ENCODE results near the gene PAPSS1.
"Not testable (repeated sequence)": the region's sequence is repeated elsewhere in the genome, so short reads cannot be mapped to it uniquely, and the experiment has no call there.

The PAPSS1 gene

DNA sequence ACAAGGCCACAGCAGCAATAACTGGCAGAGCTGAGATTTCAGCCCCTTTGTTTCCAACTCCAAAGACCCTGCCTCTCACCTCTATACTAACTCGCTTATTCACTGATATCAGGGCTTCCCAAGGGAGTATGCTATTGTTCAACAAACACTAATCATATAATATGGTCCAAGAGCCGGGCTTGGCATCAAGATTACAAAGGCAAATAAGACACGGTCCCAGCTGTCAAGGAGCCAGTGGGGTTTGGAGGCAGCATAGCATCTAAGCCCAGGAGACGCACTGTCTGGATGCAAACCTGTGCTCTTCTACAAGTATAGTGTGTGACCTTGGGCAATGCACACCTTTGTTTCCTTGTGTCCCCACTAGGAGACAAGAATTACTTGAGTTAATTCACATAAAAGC lies 28.7 kb downstream of the PAPSS1 start:
- no peak for DNase-seq (ENCODE audit: low read depth in 1 of 2, low spot score in 1 of 2)

DNA sequence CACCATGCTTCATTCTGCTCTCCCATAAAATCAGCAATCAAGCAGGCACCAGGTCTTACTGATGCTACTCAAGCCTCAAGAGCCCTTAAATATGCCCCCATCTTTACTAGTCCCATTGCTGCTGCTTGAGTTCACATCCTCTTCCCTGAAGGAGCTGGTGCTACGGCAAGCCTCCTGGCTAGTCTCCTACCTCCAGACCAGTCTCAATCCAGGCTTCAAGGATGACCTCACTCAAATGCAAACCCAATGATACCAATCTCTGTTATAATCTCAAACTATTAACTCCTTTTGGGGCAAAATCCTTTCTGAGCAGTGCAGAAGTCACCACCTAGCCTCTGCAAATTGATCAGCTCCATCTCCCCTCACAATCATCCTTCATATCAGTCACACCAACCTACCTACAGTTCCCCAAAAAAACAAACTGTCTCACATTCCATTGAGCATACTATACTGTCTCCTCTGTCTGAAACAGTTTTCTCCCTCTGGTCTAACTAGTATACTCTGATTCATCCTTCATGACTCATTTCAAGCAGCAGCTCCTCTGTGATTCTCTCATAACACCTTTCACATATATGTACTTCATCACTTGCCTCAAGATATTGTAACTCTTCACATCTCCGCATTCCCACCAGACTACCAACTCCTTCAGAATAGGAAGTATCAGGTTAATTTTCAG lies 30.0 kb downstream of the PAPSS1 start:
- no peak for DNase-seq (ENCODE audit: low read depth in 1 of 2, low spot score in 1 of 2)

DNA sequence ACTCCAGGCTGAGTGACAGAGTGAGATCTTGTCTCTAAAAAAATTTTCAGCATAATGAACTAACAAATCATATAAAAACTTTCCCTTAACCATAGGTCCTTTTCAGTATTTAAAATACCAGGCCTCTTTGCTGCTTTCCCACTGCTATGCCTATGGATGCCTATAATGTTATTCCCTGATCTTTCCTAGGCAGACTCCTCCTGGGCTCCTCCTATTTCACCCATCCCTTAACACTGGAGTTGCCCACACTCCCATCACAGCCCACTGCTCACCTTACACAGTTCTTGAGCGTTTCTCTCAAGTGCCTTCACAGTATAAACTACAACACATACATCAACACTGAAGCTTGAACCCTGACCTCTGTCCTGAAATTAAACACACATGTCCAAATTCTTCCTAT lies 31.6 kb downstream of the PAPSS1 start:
- DNase-seq (ENCODE audit: low read depth in 1 of 2, low spot score in 1 of 2): no peak

DNA sequence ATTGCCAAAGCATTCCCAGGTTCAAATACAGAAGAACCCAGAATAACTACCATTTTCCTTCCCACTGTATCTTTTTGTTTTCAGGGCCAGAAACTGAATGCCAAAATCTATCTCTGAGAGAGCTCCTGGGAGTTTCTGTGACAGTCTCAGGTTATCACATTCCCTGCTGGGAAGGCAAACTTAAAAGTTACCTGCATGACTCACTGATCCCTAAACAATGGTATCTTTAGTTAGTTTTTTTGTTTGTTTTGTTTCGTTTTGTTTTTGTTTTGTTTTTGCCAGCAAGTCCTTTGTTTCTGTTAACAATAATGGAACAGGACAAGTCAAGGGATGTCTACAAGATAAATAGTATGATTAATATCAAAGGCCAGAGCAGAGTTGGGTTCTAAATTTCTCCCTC lies 34.3 kb downstream of the PAPSS1 start:
- DNase-seq (ENCODE audit: low read depth in 1 of 2, low spot score in 1 of 2): no peak

DNA sequence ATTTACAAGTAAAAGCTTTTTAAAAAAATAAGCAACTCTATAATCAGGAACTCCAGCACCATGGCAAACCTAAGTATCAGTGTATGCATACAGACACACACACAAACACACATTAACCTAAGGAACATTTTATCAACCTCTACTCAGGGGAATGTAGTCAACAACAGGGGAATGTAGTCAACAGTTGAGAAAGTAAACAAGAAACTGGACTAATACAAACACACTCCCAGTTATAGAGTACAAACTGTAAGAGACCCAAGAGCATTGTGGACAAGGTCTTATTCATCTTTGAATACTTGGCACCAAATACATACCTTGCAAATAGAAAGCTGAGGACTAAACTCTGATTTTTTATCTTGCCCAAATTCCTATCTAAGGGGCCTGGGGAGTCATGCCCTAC lies 36.2 kb downstream of the PAPSS1 start:
- no peak for DNase-seq (ENCODE audit: low read depth in 1 of 2, low spot score in 1 of 2)

DNA sequence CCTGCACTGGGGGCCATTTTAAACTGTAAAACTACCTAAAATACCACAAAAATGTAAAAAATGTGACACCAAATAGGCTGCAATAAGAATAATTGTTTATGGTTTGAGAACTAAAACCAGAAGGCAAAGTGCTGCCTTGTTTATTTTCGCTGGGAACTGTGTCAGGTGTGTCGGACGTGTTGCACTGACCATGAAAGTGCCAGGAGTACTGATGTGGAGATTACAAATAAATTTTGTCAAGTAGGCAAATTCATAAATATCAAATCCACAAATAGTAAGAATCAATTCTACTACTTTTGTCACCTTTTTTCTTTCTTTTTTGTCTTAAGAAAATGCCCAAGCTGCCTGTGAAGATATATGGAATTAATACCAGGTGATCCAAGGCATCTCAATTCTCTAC lies 37.7 kb downstream of the PAPSS1 start:
- no peak for DNase-seq (ENCODE audit: low read depth in 1 of 2, low spot score in 1 of 2)

DNA sequence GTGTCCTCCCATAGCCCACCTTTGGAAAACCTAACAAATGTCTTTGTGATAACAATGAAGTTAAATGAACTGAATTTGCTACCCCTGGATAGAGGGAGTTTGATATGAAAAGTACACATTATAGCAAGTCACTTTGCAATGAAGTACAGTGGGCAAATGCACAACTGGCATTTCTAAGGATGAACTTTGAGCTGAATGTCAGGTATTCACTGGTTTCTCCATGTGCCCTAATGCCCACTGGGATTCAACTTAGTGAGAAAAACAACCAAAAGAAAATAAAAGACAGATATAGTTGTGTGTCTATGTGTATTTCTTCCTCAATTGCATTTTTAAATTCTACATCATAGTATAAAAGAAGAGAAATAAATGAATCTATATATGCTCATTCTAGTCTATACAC lies 51.0 kb downstream of the PAPSS1 start:
- DNase-seq (ENCODE audit: low read depth in 1 of 2, low spot score in 1 of 2): no peak

DNA sequence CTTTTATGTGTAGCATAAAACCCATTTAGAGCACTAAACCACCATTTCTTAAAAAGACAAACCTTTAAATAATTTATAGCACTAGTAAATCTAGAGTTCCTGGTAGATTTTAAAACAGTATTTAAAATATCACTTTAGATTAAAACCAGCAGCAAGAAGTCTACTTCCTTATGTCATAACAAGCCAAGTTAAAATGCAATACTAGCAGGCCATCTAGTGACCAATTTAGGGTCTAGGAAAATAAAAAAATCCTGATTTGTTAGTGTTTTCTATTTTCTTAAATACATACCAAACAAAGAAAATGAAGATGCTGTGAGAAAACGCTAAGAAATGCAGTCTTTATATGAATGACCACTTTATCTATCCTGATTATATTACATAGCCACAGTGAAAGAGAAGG lies 53.9 kb downstream of the PAPSS1 start:
- DNase-seq (ENCODE audit: low read depth in 1 of 2, low spot score in 1 of 2): no peak

DNA sequence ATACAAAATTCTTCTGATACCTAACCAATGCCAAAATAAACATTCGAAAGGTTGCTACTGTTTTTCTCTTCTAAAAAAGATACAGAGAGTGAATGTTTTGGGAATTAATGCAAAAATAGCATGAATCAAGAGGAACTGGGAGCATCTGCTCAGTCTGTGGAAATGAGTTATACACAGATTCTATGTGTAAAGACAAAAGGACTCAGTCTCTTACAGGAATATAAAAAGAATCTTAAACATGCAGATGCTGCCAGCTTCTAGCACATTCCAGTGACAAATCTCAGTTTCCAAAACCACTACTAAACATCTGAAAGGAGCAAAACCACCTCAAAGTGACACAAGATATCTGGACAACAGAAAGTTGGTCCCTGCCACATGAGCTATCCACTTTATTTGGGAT lies 55.0 kb downstream of the PAPSS1 start:
- no peak for DNase-seq (ENCODE audit: low read depth in 1 of 2, low spot score in 1 of 2)

DNA sequence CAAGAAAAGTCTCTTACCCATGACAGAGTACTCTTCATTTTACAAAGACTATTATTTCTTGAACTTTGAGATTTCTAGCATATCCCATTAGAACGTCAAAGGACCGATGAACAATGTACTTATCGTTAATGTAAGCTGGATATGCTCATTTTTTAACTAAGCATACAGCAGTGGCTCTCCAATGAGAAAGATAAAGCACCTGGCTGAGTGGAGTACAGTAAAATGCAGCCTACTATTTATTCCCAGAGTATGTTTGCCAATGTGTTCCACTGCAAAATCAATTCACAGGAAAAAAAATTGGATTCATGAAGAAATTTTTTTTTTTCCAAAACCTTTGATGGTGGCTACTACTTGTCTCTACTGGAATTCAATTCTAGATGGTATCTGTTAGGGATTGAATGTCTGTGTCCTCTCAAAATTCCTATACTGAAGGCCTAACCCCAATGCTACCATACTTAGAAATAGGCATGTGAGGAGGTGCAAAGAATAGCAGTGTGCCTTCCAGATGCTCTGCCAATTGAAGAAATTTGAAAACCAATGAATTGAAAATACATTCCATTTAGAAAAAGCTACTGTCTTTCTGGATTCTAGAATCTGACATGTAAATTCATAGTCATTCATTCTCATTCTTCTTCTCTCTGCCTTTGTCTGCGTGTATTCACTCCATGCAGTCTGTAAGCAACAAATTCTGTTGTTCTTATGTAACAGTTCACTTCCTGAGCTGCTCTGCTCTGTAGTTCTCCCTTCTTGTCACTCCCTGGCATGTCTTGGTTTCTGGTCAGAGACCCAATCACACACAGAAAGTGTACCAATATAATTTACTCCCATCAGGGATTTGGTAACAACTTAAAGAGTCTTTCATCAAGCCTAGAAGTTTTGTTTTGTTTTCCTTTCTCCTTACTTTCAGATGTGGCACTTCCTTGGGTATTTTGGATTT lies 61.4 kb downstream of the PAPSS1 start:
- DNase-seq (ENCODE audit: low read depth in 1 of 2, low spot score in 1 of 2): no peak

DNA sequence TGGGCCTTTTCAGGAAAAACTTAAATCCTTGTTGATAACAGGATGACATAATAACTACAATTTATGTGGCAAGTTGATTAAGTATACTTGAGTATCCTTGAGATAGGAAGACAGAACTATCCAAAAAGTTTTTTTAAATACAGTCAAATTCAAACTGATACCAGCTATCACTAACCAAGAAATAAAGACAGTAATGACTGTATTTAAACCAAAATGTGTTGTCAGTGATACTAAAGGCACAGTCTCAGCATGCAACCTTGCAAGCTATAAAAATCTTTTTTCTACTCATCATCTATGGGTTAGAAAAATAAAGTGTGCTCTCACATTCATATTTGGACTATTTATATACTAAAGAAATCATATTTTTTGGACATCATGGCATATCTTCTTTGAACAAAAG lies 64.7 kb downstream of the PAPSS1 start:
- no peak for DNase-seq (ENCODE audit: low read depth in 1 of 2, low spot score in 1 of 2)

DNA sequence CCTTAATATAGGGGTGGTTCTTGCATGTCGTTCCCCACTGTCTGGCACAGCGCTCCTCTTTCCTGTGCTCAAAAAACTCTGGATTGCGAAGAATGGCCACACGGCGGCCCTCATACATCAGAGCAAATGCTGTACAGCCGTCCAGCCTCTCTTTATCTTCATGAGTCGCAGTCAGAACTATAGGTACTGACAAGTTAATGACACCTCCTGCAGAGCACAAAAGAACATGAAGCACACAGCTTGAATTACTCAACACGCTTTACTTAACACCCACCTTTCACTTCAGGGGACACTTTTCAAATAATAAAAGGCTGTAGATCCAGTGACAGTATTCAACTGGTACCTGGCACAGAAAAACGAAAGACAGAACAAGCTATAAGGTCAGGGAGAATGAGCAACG lies 65.3 kb downstream of the PAPSS1 start:
- DNase-seq (ENCODE audit: low read depth in 1 of 2, low spot score in 1 of 2): no peak

DNA sequence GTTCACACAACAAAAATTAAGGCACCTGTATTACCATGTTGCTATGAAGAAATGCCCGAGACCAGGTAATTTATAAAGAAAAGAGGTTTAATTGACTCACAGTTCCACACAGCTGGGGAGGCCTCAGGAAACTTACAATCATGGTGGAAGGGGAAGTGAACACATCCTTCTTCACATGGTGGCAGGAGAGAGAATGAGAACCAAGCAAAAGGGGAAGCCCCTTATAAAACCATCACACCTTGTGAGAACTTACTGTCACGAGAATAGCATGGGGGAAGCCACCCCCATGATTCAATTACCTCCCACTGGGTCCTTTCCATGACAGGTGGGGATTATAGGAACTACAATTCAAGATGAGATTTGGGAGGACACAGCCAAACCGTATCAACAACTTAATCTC lies 68.6 kb downstream of the PAPSS1 start:
- DNase-seq (ENCODE audit: low read depth in 1 of 2, low spot score in 1 of 2): not testable (repeated sequence)

DNA sequence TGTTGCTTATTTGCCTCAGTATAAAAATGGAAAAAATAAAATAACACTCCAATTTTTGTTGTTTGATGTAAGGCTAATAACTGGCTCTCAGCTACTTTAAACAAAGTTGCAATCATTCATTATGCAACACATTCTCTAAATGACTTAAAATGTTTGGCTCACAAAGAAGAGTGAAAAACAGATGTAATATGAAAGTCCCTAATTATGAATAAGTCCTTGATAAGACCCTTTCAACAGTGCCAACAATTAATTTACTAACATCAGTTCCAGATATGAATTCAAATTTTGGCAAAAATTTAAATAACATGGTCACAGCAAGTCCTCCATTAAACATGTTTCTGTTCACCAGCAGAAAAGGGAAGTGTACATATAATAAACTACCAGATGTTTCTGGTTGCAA lies 69.8 kb downstream of the PAPSS1 start:
- DNase-seq (ENCODE audit: low read depth in 1 of 2, low spot score in 1 of 2): no peak

DNA sequence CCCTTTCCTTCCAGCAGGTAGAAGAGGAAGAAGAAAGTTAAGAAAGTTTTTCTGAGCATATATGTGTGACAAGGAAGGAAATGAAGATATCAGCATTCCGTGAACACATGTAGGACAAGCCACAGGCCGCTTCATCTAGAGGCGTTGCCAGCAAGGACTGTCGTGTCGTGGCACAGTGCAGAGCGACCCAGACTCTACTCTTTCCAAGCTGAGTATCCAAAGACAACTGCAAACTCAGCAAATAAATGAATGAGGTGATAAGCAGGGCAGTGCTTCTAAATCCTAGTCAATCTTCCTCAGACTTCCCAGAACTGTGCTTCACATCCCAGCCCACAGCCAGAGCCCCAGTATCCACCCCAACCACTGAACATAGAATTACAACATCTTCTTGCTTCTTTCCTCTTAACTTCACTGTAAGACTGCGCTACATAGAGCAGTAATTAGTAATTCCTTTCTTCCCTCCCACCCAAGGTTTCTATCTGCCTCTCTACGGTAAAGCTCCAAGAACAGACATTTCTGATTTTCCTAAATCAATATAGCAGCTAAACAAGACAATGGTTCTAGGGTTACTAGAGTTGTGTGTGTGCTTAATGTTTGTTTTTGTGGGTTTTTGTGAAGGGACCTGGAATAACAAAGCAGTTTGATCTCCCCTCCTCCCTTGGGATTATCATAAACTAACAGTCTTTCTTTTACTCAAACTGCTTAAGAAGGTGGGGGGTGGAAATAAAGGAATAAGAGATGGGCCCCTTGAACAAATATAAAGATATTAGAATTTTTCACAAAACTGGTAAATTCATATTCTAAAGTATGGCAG lies 71.6 kb downstream of the PAPSS1 start:
- no peak for DNase-seq (ENCODE audit: low read depth in 1 of 2, low spot score in 1 of 2)

DNA sequence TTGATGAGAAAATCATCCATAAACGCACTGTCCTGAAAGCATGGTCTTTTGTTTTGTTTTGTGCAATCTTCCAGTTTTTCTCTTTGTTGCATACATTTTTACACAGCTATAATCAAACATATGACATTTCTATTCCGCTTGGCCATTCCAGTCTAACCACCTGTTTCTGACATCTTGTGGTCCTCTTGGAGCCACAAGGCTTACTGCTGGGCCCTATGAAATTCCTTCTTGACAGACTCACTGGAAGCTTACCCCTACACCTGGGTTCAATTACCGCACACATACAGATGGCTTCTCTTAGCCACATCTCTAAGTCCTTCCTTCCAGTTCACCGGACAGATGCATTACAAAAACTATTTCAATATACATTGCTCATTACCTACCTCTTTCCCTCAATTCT lies 72.4 kb downstream of the PAPSS1 start:
- no peak for DNase-seq (ENCODE audit: low read depth in 1 of 2, low spot score in 1 of 2)

DNA sequence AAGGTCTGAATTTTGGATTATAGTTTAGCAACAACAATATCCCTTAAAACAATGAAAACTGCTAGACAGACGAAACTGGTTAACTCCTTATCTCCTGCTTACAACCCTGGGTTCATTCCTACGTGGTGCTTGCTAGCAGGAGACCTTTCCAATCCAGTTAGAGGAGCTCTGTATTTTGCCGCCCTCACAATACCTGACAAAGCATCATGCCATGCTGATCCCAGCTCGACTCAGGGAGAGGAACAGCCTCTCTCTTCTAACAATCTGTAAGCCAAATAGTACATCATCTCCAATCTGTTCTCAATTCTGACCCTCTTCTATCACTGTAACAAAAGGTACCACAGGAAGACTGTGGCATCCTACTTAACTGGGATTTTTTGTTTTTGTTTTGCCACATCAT lies 74.4 kb downstream of the PAPSS1 start:
- no peak for DNase-seq (ENCODE audit: low read depth in 1 of 2, low spot score in 1 of 2)

DNA sequence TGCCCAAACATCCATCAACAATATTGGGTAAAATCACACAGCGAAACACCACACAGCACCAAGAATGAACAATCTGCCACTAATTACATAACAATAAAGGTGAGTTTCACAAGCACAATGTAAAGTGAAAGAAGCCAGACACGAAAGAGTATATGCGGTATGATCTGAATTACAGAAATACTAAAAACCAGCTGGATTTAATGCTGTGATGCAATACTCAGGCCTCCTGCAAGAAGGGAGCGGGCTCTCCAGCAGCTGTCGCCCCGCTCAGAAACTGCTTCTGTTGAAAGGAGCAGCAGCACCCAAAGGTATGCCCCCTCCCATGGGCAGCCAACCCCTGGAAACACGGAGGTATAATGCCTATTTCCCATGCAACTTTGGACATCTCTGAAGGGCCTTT lies 77.0 kb downstream of the PAPSS1 start:
- DNase-seq (ENCODE audit: low read depth in 1 of 2, low spot score in 1 of 2): no peak

DNA sequence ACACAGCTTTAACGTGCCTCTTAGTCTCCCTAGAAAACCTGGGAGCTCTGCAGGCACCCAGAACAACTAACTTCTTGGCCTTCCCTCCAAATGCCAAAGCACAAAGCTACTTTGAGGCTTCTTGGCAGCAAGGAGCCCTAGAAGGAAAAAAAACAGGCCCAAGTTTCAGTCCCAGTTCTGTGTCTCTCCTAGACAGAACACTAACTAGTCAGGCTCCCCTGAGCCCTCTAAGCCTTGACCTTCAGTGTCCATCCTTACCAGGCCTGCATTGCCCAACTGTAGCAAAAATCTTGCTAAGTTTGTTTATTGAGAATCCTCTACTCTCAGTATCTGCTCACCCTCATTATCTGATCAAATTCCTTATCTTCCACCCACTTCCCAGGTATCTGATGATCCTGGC lies 79.2 kb downstream of the PAPSS1 start:
- DNase-seq (ENCODE audit: low read depth in 1 of 2, low spot score in 1 of 2): no peak

DNA sequence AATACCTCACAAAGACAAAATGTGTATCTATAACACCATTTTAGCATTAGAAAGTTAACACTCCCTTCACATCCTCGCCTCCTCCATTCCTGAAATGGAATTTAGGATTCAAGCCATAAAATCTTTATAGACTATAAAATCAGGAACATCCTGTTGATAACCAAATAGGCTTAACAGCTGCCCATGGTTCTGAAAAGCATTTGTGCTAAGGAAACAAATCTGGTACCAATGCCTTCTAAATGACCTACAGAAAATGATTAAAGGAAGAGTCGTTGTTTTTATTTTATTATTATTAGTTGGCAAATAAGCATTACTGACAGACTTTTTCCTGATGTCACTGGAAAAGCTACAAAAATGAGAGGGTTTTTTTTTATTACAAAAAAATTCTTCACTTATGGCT lies 79.8 kb downstream of the PAPSS1 start:
- no peak for DNase-seq (ENCODE audit: low read depth in 1 of 2, low spot score in 1 of 2)

DNA sequence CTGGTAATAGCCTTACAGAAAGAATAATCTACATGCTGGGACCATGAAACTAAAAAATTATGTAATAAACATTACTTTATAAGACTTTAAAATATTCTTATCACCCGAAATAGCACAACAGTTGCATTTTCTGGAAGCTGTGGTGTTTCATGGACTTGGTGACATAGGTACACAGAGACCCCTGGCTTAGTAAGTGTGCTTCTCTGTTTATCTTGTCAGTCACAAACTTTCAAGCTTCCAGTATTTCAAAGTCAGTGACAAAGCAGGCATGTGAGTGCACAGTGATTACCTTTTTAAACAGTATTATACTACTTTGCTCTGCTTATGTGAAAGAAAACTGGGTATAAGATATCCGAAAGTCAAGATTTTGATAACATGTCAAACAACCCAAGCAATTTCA lies 84.3 kb downstream of the PAPSS1 start:
- no peak for DNase-seq (ENCODE audit: low read depth in 1 of 2, low spot score in 1 of 2)

DNA sequence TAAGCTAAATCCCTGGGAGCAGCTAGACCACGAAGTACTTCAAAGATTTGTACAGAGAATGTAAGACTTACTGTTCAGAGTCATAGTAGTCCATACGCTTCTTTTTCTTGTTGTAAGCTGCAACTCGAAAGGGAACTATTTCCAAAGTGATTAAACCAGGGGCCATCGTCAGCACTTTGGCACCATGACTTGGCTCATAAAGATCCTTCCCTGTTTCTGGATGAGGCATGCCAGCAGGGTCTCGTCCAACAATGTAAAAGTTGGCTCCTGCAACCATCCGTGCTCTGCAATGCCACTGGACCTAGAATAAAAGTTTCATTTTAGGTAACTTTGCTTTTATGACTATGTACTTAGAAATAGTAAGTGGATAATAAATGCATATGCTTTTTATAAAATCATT lies 88.5 kb downstream of the PAPSS1 start:
- DNase-seq (ENCODE audit: low read depth in 1 of 2, low spot score in 1 of 2): no peak
